GM12878 (cell line): ENCODE results near the gene ANKRD33B. TPM values are rescaled to one million over a fixed set of nuclear protein-coding genes. Genes with fewer than 3 reads are reported as not detected.

ENCODE experiments used
- ATAC-seq: fragments of 200-7000 bp; cut with Tn5 transposase; 3 replicates; pipeline ENCODE4 v1.9.1; 2020; ENCODE audit warnings: mild to moderate bottlenecking, moderate library complexity
- BruUV-seq: library from RNA; stranded (reverse); fragments of 400-500 nt; replicated peaks from 2 replicates; lab custom pipeline; 2021; lab: Mats Ljungman, UMichigan
- CTCF ChIA-PET: fragments of 300-600 bp; sonication (Branson Sonifier 250); formaldehyde crosslinking; extraction: SDS; loops from one replicate; lab custom pipeline; 2021; ENCODE audit warnings: inconsistent platforms; lab: Yijun Ruan, JAX
- POLR2A ChIA-PET: fragments of 350-600 bp; formaldehyde crosslinking; extraction: SDS; loops from one replicate; lab custom pipeline; 2021; ENCODE audit warnings: inconsistent platforms; lab: Charles Lee
- RAD21 ChIA-PET: fragments of 300-600 bp; sonication (Branson Sonifier 250); formaldehyde crosslinking; loops from one replicate; lab custom pipeline; 2023; ENCODE audit warnings: antibody characterized with exemption; ENCODE audit not compliant: unreplicated experiment; lab: Charles Lee
- SMC1A ChIA-PET: fragments of 300-600 bp; sonication (Branson Sonifier 250); formaldehyde crosslinking; loops from one replicate; lab custom pipeline; 2023; ENCODE audit not compliant: unreplicated experiment, uncharacterized antibody; lab: Charles Lee
- DNase-seq: peaks from one replicate; pipeline ENCODE4 v3.0.0-alpha.2; 2011; ENCODE audit warnings: low read depth, low spot score
- FAIRE-seq: peaks from 3 replicates; lab custom pipeline; 2011; peaks lifted over from hg19 to GRCh38; lab: Jason Lieb, UNC
- H2AFZ ChIP-seq: 2 replicates; pipeline ENCODE4 v1.6.0; 2011; ENCODE audit warnings: low read depth, low read length, control low read depth; ENCODE audit not compliant: control insufficient read depth
- H3K27ac ChIP-seq: 2 replicates; pipeline ENCODE4 v1.5.1; 2011; ENCODE audit warnings: control low read depth; ENCODE audit not compliant: control insufficient read depth, insufficient read depth
- H3K27me3 ChIP-seq, 2 experiments: replicated peaks in 1 of 2; 2 replicates each; pipeline versions ENCODE4 v1.6.0 to v1.6.1; 2011; ENCODE audit warnings: low read length in 1 of 2; ENCODE audit not compliant: control insufficient read depth in 2 of 2, insufficient read depth in 2 of 2
- H3K36me3 ChIP-seq, 2 experiments: 2 replicates each; pipeline ENCODE4 v1.5.1; 2011; ENCODE audit warnings: low read length in 1 of 2; ENCODE audit not compliant: control insufficient read depth in 2 of 2, insufficient read depth in 2 of 2
- H3K4me1 ChIP-seq: 2 replicates; pipeline ENCODE4 v1.6.1; 2011; ENCODE audit warnings: mild to moderate bottlenecking, low read length, moderate library complexity, mixed read lengths; ENCODE audit not compliant: control insufficient read depth, insufficient read depth
- H3K4me2 ChIP-seq: 2 replicates; pipeline ENCODE4 v1.6.0; 2011; ENCODE audit warnings: control low read depth; ENCODE audit not compliant: control insufficient read depth, insufficient read depth
- H3K4me3 ChIP-seq: fragments of 200-600 bp; sonication (generic); 2 replicates; pipeline ENCODE4 v1.5.1; 2016
- H3K79me2 ChIP-seq: 2 replicates; pipeline ENCODE4 v1.6.0; 2011; ENCODE audit warnings: low read length; ENCODE audit not compliant: control insufficient read depth, insufficient read depth
- H3K9ac ChIP-seq: 2 replicates; pipeline ENCODE4 v1.8.0; 2011; ENCODE audit warnings: low read length, control low read depth, mixed read lengths; ENCODE audit not compliant: control insufficient read depth, insufficient read depth
- H3K9me3 ChIP-seq: replicated peaks from 3 replicates; pipeline ENCODE4 v1.5.1; 2011; ENCODE audit warnings: mild to moderate bottlenecking, low read length; ENCODE audit not compliant: control insufficient read depth, insufficient read depth
- H4K20me1 ChIP-seq: 2 replicates; pipeline ENCODE4 v1.6.0; 2011; ENCODE audit not compliant: control insufficient read depth, insufficient read depth
- NFYB ChIP-seq: IDR thresholded peaks from 2 replicates; pipeline ENCODE4 v1.6.1; 2011; ENCODE audit warnings: low read depth, mild to moderate bottlenecking, low read length, improper control_type of control experiment, moderate library complexity; ENCODE audit not compliant: insufficient read depth
- RUNX3 ChIP-seq: IDR thresholded peaks from 2 replicates; pipeline ENCODE4 v1.6.1; 2012; ENCODE audit warnings: low read length, inconsistent platforms
- TCF3 ChIP-seq: IDR thresholded peaks from 2 replicates; pipeline ENCODE4 v1.6.1; 2012; ENCODE audit warnings: low read depth, mild to moderate bottlenecking, low read length, borderline replicate concordance; ENCODE audit not compliant: insufficient read depth
- WGBS: methylation state at CpG from one replicate; pipeline ENCODE4 v1.1.6; 2016; ENCODE audit warnings: low lambda C conversion rate; ENCODE audit not compliant: insufficient replicate concordance, insufficient coverage; ENCODE audit errors: missing lambda C conversion rate; 5-methylcytosine and 5-hydroxymethylcytosine counted together
- in situ Hi-C: fragments of 300-500 bp; cut with MboI; formaldehyde crosslinking; loops from 9 replicates; pipeline ENCODE4 v1.14.3; 2018; ENCODE audit warnings: mixed read lengths
- intact Hi-C: fragments of 100-400 bp; cut with micrococcal nuclease; formaldehyde crosslinking; loops from one replicate; pipeline ENCODE4 v1.14.2; 2022; ENCODE audit not compliant: unreplicated experiment
- polyA plus RNA-seq, 11 experiments: library from polyadenylated mRNA; depleted of rRNA in 4 of 11; unstranded in 6 of 11; stranded (reverse) in 5 of 11; fragments of >200 nt; fragmentation: Nextera tagmentation in 4 of 11; fragmentation: Illumina TruSeq in 1 of 11; extraction: Ambion mirVana in 4 of 11; extraction: Trizol in 1 of 11; gene quantifications; 1 replicate in 1 of 11; 2 replicates in 10 of 11; pipeline versions ENCODE4 v1.2.1 to v1.2.3, GENCODE V29; 2011 to 2016; ENCODE audit warnings: inconsistent platforms in 2 of 11, missing spikeins in 2 of 11, low read depth in 1 of 11
- total RNA-seq, 4 experiments: library from RNA; depleted of rRNA in 3 of 4; stranded (reverse); fragments of >200 nt in 3 of 4; fragmentation: Illumina TruSeq in 1 of 4; extraction: Trizol in 1 of 4; gene quantifications; 2 replicates each; pipeline versions ENCODE4 v1.2.1 to v1.2.3, GENCODE V29; 2013 to 2021
- TF ChIP-seq, protein P1 (sequence below): fragments of 450-650 bp; formaldehyde crosslinking; IDR thresholded peaks from 2 replicates; pipeline ENCODE4 v1.4.0; 2020; ENCODE audit warnings: mild to moderate bottlenecking, moderate library complexity

ANKRD33B gene
- total and polyA plus RNA-seq, 10 of the 15 experiments (the other 5 are each of a cell fraction or from before 2014, with no cell fraction given) = 4.9 to 61.6 (median 15.6) TPM

DNA sequence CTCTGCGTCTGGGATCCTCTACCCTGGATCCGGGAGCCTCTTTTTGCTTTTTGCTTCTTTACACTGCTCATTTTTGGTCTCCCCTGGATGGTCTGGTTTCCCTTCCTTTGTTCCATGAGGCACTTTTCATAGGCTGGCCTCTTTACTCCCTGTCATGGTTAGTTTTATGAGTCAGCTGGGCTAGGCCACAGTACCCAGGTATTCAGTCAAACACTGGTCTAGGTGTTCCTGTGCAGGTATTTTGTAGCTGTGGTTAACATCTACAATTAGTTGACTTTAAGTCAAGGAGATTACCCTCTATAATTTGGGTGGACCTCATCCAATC is 17.5 kb downstream of the ANKRD33B start:
- Histone ChIP-seq H3K36me3 (peaks cover 9 to 14% of the 10 kb centered on the region in 2 experiments; a peak in 3 of 4 replicates), H3K9me3 (no peaks in the 10 kb centered on the region), H3K79me2 (peaks cover 97% of the 10 kb centered on the region), H2AFZ (no peak overlapping the region), H3K27me3 (no peaks in the 10 kb centered on the region), H3K4me3 (peak overlapping the region; percentile 58; the same call in 1 of the 2 replicates), H3K9ac (no peak overlapping the region), H4K20me1 (peaks cover 3% of the 10 kb centered on the region; the same call in 1 of the 2 replicates), H3K4me2 (peak overlapping the region; percentile 67), H3K27ac (peak overlapping the region; percentile 69), H3K4me1 (peaks cover 84% of the 10 kb centered on the region)
- ChIA-PET CTCF (interaction anchor here (1.9 to 2.2 kb wide), 2 partner anchors 18 to 46 kb away, joined by 4 to 7 read pairs; no protein-coding TSS in a partner anchor), POLR2A (interaction anchor here (1.1 to 1.6 kb wide), 3 partner anchors 11 to 46 kb away, joined by 3 to 6 read pairs (median 3); no protein-coding TSS in a partner anchor), RAD21 (interaction anchor here (0.6 to 1.6 kb wide), 3 partner anchors 17 to 108 kb away, joined by 3 read pairs; no protein-coding TSS in a partner anchor), SMC1A (interaction anchor here (1.6 to 1.9 kb wide), 3 partner anchors 21 to 46 kb away, joined by 3 to 11 read pairs (median 5); no protein-coding TSS in a partner anchor)
- TF ChIP-seq, protein P1, sequence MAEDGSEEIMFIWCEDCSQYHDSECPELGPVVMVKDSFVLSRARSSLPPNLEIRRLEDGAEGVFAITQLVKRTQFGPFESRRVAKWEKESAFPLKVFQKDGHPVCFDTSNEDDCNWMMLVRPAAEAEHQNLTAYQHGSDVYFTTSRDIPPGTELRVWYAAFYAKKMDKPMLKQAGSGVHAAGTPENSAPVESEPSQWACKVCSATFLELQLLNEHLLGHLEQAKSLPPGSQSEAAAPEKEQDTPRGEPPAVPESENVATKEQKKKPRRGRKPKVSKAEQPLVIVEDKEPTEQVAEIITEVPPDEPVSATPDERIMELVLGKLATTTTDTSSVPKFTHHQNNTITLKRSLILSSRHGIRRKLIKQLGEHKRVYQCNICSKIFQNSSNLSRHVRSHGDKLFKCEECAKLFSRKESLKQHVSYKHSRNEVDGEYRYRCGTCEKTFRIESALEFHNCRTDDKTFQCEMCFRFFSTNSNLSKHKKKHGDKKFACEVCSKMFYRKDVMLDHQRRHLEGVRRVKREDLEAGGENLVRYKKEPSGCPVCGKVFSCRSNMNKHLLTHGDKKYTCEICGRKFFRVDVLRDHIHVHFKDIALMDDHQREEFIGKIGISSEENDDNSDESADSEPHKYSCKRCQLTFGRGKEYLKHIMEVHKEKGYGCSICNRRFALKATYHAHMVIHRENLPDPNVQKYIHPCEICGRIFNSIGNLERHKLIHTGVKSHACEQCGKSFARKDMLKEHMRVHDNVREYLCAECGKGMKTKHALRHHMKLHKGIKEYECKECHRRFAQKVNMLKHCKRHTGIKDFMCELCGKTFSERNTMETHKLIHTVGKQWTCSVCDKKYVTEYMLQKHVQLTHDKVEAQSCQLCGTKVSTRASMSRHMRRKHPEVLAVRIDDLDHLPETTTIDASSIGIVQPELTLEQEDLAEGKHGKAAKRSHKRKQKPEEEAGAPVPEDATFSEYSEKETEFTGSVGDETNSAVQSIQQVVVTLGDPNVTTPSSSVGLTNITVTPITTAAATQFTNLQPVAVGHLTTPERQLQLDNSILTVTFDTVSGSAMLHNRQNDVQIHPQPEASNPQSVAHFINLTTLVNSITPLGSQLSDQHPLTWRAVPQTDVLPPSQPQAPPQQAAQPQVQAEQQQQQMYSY = no peak
- TF ChIP-seq TCF3 = no peak
- TF ChIP-seq NFYB = no peak
- TF ChIP-seq RUNX3 = peak; percentile 41; the same call in 1 of the 2 replicates
- FAIRE-seq (no peak), ATAC-seq (no peak), DNase-seq (no peak)
- no TSS peak for BruUV-seq
- WGBS = 95% methylated on average over 2 of the region's 2 CpGs
- intact Hi-C loops = no loop called here
- in situ Hi-C loops = no loop called here
